Cortex of kidney (tissue), 1 donor: ENCODE results near the gene HSD17B2.
"Not testable (repeated sequence)": the region's sequence is repeated elsewhere in the genome, so short reads cannot be mapped to it uniquely, and the experiment has no call there.

Source experiments
- DNase-seq: peaks from one replicate; lab custom pipeline; 2025; lab: John Stamatoyannopoulos, UW

Gene HSD17B2

GRCh38 chr16:82134846-82135245, 99.8 kb downstream of the HSD17B2 start:
- no peak for DNase-seq

DNA sequence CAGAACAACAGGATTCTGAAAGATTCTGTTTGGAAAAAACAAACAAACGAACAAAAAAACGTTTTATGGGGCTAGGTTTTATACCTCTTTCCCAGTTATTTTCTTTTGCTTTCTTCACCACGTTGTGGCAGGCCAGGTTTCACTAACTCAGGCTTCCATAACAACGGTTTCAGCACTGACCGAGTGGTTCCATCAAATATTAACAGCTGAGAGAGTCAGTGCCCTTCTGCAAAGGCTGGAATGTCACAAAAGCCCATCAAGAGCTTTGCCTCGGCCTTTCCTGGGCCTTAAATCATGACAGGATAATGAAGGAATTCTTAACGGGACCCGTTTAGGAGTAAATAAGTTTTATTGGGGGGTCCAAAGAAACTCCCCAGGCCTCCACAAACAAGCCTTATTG, 100.8 kb downstream of the HSD17B2 start:
- DNase-seq, result no peak

GRCh38 chr16:82136956-82137821, 102.1 kb downstream of the HSD17B2 start:
- no peak for DNase-seq

DNA sequence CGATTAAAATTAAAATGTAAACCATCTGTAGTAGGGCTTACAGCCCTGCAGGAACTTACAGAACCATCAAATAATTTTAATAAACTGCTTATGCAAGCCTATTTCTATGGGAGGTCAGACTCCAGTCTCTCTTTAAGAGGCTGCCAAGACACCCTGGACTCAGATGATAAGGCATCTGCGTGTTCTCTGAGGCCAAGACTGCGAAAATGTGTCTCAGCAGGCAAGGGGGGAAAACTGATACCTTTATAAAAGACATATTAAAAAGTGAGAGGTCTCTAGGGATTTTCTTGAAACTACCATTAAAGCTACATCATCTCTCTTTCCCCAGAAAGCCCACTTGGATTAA, 102.7 kb downstream of the HSD17B2 start:
- DNase-seq, result no peak

DNA sequence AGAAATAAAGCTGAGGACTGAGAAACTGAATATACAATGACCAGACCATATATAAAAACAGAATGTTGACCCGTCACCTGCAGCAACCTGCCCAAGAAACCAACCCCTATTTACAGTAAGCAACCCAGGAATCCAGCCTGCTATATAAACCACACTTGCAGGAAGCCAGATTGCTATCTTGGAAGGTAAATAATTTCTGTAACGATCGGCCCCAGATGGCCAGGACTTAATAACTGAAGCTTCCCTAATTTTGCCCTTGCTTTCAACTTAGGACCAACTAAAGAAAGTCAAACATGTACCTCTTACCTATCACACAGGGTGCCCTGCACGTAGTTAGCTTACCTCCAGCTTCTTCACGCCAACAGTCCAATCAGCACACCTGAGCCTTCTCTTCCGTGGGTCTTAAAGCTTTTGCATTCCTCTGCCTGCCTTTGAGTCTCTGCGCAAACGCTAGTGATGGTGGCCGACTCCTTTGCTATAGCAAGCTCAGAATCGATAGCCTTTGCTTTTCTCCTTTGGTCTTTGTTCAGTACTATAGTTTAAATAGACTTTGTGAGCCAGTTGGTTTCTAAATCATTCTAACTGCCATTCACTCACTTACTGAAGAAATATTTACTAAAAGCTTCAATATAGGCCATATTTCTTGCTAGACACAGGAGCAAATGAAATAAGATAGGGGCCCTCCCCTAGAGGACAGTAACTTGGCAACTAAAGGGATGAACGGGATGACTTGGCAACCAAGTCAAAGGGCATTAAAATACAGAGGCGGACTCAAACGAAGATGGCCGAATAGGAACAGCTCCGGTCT, 103.6 kb downstream of the HSD17B2 start:
- no peak for DNase-seq

DNA sequence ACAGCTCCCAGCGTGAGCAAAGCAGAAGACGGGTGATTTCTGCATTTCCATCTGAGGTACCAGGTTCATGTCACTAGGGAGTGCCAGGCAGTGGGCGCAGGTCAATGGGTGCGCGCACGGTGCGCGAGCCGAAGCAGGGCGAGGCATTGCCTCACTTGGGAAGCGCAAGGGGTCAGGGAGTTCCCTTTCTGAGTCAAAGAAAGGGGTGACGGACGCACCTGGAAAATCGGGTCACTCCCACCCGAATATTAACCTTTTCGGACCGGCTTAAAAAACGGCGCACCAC, 104.2 kb downstream of the HSD17B2 start:
- DNase-seq, result not testable (repeated sequence)

DNA sequence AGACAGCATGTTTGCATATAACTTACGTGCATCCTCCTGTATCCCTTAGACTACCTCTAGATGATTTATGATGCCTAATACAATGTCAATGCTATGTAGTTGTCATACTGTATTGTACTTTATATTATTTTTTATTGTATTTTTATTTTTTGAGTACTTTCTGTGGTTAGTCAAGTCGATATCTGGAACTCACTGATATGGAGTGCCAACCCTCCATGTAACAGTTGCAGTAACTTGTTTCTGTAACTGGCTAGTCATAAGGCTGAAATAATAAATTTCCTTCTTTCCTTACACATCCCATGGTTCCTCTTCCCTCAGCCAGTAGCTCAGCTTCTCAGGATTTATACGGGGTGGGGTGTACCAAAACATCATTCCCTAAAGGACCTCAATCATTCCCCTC, 111.5 kb downstream of the HSD17B2 start:
- DNase-seq, result no peak

- DNase-seq, result no peak
Measured at GRCh38 chr16:82146957-82147356, 111.9 kb downstream of the HSD17B2 start.

GRCh38 chr16:82147546-82147945, 112.5 kb downstream of the HSD17B2 start:
- DNase-seq, result no peak
